Measurements from ENCODE around the gene NARF.

DNA sequence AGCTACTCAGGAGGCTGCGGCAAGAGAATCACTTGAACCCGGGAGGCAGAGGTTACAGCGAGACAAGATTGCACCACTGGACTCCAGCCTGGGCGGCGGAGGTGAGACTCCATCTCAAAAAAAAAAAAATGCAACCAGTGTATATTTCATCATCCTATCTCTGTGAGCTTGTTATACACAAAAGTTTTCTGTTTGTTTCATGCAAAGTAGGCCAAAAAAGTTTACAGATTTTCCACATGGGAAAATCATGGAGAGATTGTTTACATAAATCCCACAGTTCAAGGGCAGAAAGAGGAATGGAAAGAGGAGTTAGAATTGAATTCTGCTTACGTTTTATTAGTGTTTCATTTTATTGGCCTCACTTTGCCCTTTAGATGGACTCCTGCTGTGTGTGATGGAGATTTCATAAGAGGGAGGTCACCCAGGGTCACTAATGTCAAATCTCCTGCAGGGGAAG is 24.7 kb downstream of the NARF start:
- TF ChIP-seq CTCF (IDR thresholded peaks at IDR 0.05), result no peak
- TF ChIP-seq POLR2A (IDR thresholded peaks at IDR 0.05), result no peak
